ENCODE measurements around the gene GOLGA6L10.

GOLGA6L10 gene

GRCh38 chr15:82305621-82306048 lies 43.6 kb downstream of the GOLGA6L10 start:
- TF ChIP-seq GATA3 (IDR thresholded peaks at IDR 0.05; ENCODE audit: low read depth, low read length) (no peak), GATA2 (IDR thresholded peaks at IDR 0.05; ENCODE audit: low read depth, low read length) (no peak)

- TF ChIP-seq GATA3 (IDR thresholded peaks at IDR 0.05; ENCODE audit: low read depth, low read length) (no peak), GATA2 (IDR thresholded peaks at IDR 0.05; ENCODE audit: low read depth, low read length) (no peak)
Measured at GRCh38 chr15:82304778-82305090, 44.5 kb downstream of the GOLGA6L10 start.

GRCh38 chr15:82303956-82304777 lies 45.1 kb downstream of the GOLGA6L10 start:
- TF ChIP-seq GATA2 (IDR thresholded peaks at IDR 0.05; ENCODE audit: low read depth, low read length) (no peak), GATA3 (IDR thresholded peaks at IDR 0.05; ENCODE audit: low read depth, low read length) (no peak)

- TF ChIP-seq GATA2 (IDR thresholded peaks at IDR 0.05; ENCODE audit: low read depth, low read length) (no peak), GATA3 (IDR thresholded peaks at IDR 0.05; ENCODE audit: low read depth, low read length) (no peak)
Measured at GRCh38 chr15:82301296-82302016, 47.8 kb downstream of the GOLGA6L10 start.

- TF ChIP-seq GATA2 (IDR thresholded peaks at IDR 0.05; ENCODE audit: low read depth, low read length): no peak
- TF ChIP-seq GATA3 (IDR thresholded peaks at IDR 0.05; ENCODE audit: low read depth, low read length): no peak
Measured at GRCh38 chr15:82300883-82301282, 48.4 kb downstream of the GOLGA6L10 start.

- TF ChIP-seq GATA3 (IDR thresholded peaks at IDR 0.05; ENCODE audit: low read depth, low read length): no peak
- no peak for TF ChIP-seq GATA2 (IDR thresholded peaks at IDR 0.05; ENCODE audit: low read depth, low read length)
Measured at GRCh38 chr15:82298520-82298919, 50.8 kb downstream of the GOLGA6L10 start.

GRCh38 chr15:82298032-82298431 lies 51.2 kb downstream of the GOLGA6L10 start:
- no peak for TF ChIP-seq GATA3 (IDR thresholded peaks at IDR 0.05; ENCODE audit: low read depth, low read length)
- no peak for TF ChIP-seq GATA2 (IDR thresholded peaks at IDR 0.05; ENCODE audit: low read depth, low read length)

- TF ChIP-seq GATA3 (IDR thresholded peaks at IDR 0.05; ENCODE audit: low read depth, low read length): no peak
- no peak for TF ChIP-seq GATA2 (IDR thresholded peaks at IDR 0.05; ENCODE audit: low read depth, low read length)
Measured at GRCh38 chr15:82297546-82297945, 51.7 kb downstream of the GOLGA6L10 start.

- TF ChIP-seq GATA3 (IDR thresholded peaks at IDR 0.05; ENCODE audit: low read depth, low read length) (no peak), GATA2 (IDR thresholded peaks at IDR 0.05; ENCODE audit: low read depth, low read length) (no peak)
Measured at GRCh38 chr15:82294061-82294690, 55.1 kb downstream of the GOLGA6L10 start.

- TF ChIP-seq GATA2 (IDR thresholded peaks at IDR 0.05; ENCODE audit: low read depth, low read length) (no peak), GATA3 (IDR thresholded peaks at IDR 0.05; ENCODE audit: low read depth, low read length) (no peak)
Measured at GRCh38 chr15:82292271-82292670, 57.0 kb downstream of the GOLGA6L10 start.

Data from SH-SY5Y (cell line).